Adrenal gland (tissue), 5 donors: ENCODE data around the gene FAAP100.

Source experiments
- CTCF ChIP-seq, 6 experiments: fragments of 450-650 bp in 4 of 6; fragments of 200-600 bp in 2 of 6; sonication (generic) in 1 of 6; IDR thresholded peaks; 1 replicate in 5 of 6; 2 replicates in 1 of 6; pipeline versions ENCODE4 v1.5.1 to v1.8.0; 2016 to 2021; ENCODE audit warnings: antibody characterized with exemption in 6 of 6, mild to moderate bottlenecking in 2 of 6, moderate library complexity in 1 of 6
- POLR2A ChIP-seq, 2 donors: fragments of 450-650 bp; IDR thresholded peaks; one replicate each; pipeline ENCODE4 v1.6.1; 2017; ENCODE audit warnings: antibody characterized with exemption in 2 of 2, mild to moderate bottlenecking in 2 of 2, moderate library complexity in 1 of 2
- donor health status: DM: no; HTN: no; CAD: no.

- TF ChIP-seq CTCF (IDR thresholded peaks at IDR 0.05) (no peak), POLR2A (IDR thresholded peaks at IDR 0.05) (no peak)
Observed at GRCh38 chr17:81508639-81509206, 43.4 kb downstream of the FAAP100 start.
